NB4 (cell line): Measurements from ENCODE around the gene SETDB2.
A peak's percentile ranks its signal among the peaks of the same experiment; 100 is the strongest.

ENCODE experiments used
- DNase-seq: peaks from one replicate; pipeline ENCODE4 v3.0.0; 2010; ENCODE audit warnings: low read depth
- H3K4me3 ChIP-seq: one replicate; pipeline ENCODE4 v1.5.1; 2011; ENCODE audit warnings: mild to moderate bottlenecking, low read depth, low read length, moderate library complexity
- CTCF ChIP-seq: IDR thresholded peaks from one replicate; pipeline ENCODE4 v1.5.1; 2012; ENCODE audit warnings: low read depth, low read length
- MAX ChIP-seq: IDR thresholded peaks from 2 replicates; pipeline ENCODE4 v1.6.1; 2011; ENCODE audit warnings: low read depth, low read length
- MYC ChIP-seq: IDR thresholded peaks from 2 replicates; pipeline ENCODE4 v1.6.1; 2011; ENCODE audit warnings: low read depth, low read length
- POLR2A ChIP-seq: IDR thresholded peaks from 2 replicates; pipeline ENCODE4 v1.6.1; 2011; ENCODE audit warnings: mild to moderate bottlenecking; ENCODE audit not compliant: insufficient read length; ENCODE audit errors: extremely low read depth

Gene SETDB2

GRCh38 chr13:49400755-49401659 lies 43.1 kb upstream of the SETDB2 start:
- H3K4me3 ChIP-seq, result no peak overlapping the region
- no peak for TF ChIP-seq CTCF
- TF ChIP-seq POLR2A, result no peak
- TF ChIP-seq MYC, result no peak
- no peak for TF ChIP-seq MAX
- DNase-seq, result peak; percentile 17

- H3K4me3 ChIP-seq, result no peak overlapping the region
- no peak for DNase-seq
- TF ChIP-seq CTCF (no peak), POLR2A (no peak), MYC (no peak), MAX (no peak)
These were observed 39.9 kb upstream of the SETDB2 start for GRCh38 chr13:49403996-49404702.

- no peak overlapping the region for H3K4me3 ChIP-seq
- DNase-seq, result no peak
- TF ChIP-seq CTCF, result no peak
- no peak for TF ChIP-seq MAX
- TF ChIP-seq MYC, result no peak
- TF ChIP-seq POLR2A, result no peak
These were observed 39.4 kb upstream of the SETDB2 start for GRCh38 chr13:49404703-49405020.

- DNase-seq, result no peak
- TF ChIP-seq CTCF, result no peak
- no peak for TF ChIP-seq MAX
- no peak for TF ChIP-seq POLR2A
- no peak for TF ChIP-seq MYC
- H3K4me3 ChIP-seq, result no peak overlapping the region
These were observed 37.0 kb upstream of the SETDB2 start for GRCh38 chr13:49407068-49407467.

- H3K4me3 ChIP-seq, result no peak overlapping the region
- TF ChIP-seq MYC, result no peak
- no peak for TF ChIP-seq POLR2A
- TF ChIP-seq CTCF, result no peak
- TF ChIP-seq MAX, result no peak
- no peak for DNase-seq
These were observed 36.1 kb upstream of the SETDB2 start for GRCh38 chr13:49407936-49408335.
